ENCODE data around the gene COX4I1. TPM values are rescaled to one million over a fixed set of nuclear protein-coding genes. Genes with fewer than 3 reads are reported as not detected.
"Not testable (repeated sequence)": the region's sequence is repeated elsewhere in the genome, so short reads cannot be mapped to it uniquely, and the experiment has no call there.

The COX4I1 gene
- total RNA-seq, 2 donors from 2014 or later: 1,115 to 1,368 TPM

DNA sequence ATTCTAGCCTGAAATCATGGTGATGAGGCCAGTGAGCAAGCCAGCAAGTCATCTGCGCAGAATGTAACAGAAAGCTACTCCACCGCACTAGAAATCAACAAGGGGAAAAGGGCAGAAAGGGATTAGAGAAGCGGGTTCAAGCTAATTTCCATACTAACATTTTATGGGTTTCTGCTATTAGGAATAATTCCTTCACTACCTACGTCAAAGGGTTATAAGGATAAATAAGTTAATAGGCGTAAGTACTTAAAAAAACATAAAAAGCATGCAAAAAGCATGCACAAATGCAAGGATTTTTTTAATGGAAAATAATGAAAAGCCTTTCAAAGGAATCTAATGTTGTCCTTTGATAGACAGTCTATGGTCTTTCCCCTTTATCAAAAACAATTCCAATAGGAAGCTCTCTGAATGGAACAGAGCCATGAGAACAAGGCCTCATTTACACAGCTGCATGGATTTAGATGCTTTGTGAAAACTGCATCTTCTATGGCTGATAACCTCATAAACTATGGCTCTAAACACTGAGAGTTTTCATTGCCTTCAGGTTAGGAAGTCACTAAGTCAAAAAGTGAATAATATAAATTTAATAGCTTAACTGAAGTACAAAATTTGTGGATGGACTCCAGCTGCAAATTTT is 5.7 kb upstream of the COX4I1 start:
- ATAC-seq: no peak
- DNase-seq: no peak
- intact Hi-C loops (cut with DNase I, micrococcal nuclease): no loop called here

DNA sequence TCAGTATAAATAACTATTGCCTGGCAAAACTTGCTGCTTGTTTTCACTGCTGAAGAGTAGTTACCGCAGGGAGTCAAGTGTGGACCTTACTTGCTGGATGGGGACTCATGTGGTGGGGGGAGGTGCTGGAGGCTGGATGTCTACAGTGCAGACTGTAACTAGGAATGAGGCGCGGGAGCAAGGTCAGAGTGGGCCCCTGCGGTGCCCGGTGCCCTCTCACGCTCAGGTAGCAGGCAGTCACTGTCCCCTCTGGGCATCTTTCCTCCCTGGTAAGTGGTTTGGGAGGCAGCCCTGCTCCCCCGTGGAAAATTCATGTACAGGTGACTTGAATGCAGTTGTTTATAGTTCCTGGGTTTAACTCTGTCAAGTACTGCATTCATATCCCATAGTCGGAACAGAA is 4.8 kb upstream of the COX4I1 start:
- DNase-seq (no peak), ATAC-seq (no peak)
- intact Hi-C loops (cut with DNase I, micrococcal nuclease): no loop called here

DNA sequence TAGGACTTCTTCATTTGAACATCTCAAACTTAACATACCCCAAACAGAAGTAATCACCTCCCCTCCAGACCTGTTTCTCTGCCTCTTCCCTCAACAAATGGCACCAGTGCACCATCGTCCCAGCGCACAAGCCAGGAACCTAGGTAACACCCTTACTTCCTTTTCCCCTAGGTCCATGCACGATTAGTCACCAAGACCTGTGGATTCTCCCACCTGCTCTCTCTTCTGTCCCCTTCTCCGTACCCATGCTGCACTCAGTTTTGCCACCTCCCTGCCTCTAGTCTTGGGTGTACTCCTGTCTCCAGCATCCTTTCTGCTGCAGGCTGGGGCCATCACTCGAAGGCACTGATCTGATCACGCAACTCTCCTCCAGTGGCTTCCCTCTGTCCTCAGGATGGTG is 3.3 kb upstream of the COX4I1 start:
- ATAC-seq: no peak
- intact Hi-C loops (cut with DNase I, micrococcal nuclease): no loop called here

DNA sequence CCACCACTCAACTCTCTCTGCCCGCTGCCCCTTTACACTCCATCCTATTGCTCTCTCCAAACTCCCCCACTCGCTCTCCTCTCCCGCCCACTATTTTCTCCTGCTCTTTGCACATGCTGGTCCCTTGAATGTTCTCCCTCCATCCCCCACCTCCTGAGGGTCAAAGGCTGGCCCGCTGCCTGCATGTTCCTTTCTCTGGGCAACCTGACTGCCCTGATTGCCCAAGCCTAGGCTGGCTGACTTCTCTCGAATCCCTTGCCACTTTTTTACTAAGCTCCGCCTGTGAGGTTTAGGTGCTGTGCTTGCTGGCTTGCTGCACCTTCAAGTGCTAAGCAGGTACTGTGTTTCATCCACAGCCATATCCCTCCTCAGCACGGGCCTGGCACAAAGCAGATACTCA is 2.9 kb upstream of the COX4I1 start:
- no peak for ATAC-seq
- intact Hi-C loops (cut with DNase I, micrococcal nuclease): no loop called here
- no peak for DNase-seq

More for the DNA sequence above, 3.3 kb upstream of the COX4I1 start:
- no peak for DNase-seq

DNA sequence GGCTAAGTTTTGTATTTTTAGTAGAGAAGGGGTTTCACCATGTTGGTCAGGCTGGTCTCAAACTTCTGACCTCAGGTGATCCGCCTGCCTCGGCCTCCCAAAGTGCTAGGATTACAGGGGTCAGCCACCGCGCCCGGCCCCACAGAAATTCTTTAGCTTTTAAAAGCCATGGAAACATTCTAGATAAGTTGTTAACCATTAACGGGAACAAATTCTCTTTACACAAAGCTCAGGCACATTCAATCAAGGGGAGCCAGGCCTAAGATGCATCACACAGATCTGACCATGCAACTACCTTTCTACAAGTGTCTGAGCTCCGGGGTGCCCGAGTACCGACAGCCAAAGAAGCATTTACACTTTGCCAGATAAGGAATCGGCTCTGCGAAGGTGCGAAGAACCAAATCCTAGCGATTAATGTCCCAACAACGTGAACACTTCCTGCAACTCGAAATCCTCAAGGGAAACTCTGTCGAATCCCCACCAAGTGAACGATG is 1.2 kb upstream of the COX4I1 start:
- ATAC-seq (no peak), DNase-seq (no peak)
- intact Hi-C loops (cut with DNase I, micrococcal nuclease): no loop called here

DNA sequence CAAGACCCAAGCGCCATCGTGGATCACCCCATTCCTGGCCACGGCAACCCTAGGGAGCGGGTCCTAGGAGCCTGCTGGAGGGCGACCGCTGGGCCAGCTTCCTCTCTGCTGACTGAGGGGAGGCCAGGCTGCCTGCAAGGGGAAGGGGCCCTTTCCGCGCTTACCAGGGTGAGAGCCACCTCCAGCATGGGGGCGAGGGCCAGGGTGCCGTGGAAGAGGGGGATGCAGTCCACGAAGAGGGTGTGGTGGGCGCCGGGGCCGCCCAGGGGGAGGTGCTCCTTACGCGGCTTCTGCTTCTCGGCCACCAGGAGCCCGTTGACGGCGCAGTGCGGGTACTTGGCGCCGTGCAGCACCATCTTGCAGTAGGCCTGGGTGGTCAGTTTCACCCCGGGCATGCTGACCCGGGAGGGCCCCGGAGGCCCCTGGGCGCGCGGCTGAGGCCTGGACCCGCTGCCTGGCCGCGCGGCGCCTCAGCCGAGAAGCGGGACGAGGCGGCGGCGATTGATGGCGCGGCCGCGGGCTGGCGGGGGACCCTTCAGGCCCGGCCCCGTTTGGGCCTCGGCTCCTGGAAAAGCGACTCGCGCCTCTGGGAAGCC is 496 bp upstream of the COX4I1 start:
- intact Hi-C loops (cut with DNase I, micrococcal nuclease): no loop called here
- DNase-seq: peak; percentile 42 to 47
- ATAC-seq: peak; percentile 28

DNA sequence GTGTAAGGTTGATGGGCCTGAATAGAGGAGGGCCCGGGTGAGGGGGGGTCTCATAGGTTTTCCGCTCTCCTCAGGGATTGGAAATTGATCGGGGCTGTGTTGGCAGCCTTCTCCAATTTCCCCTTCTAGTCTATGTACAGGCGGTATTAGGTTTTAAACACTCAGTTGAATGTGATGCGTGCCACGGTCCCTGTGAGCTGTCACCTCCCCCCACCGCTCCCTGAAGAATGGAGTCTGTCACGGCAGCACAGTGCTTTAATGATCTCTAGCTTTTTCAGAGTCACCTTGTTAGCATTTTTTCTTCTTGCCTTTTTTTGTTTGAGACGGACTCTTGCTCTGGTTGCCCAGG is 800 bp downstream of the COX4I1 start:
- intact Hi-C loops (cut with DNase I, micrococcal nuclease): no loop called here
- ATAC-seq (peak; percentile 24), DNase-seq (no peak)

DNA sequence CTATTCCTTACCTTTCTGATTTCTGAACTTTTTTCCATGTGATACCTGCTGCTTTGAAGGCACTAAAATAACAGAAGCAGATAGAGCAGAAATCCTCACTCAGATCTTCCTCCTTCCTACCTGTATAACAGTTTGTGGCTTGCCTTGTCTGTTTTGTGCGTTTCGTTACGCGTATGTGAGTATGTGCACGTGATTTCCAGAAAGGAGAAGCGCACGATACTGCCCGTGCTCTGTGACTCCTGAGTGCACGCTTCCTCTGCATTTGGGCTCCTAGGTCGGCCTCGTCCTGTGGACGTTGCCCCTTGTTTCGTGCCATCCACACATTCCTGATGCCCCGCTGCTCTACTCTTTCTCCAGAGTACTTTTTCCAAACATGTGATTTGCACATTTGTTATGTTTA is 4.1 kb downstream of the COX4I1 start:
- DNase-seq (peak in 1 of 2 donors; percentile 5), ATAC-seq (no peak)
- intact Hi-C loops (cut with DNase I, micrococcal nuclease): no loop called here

DNA sequence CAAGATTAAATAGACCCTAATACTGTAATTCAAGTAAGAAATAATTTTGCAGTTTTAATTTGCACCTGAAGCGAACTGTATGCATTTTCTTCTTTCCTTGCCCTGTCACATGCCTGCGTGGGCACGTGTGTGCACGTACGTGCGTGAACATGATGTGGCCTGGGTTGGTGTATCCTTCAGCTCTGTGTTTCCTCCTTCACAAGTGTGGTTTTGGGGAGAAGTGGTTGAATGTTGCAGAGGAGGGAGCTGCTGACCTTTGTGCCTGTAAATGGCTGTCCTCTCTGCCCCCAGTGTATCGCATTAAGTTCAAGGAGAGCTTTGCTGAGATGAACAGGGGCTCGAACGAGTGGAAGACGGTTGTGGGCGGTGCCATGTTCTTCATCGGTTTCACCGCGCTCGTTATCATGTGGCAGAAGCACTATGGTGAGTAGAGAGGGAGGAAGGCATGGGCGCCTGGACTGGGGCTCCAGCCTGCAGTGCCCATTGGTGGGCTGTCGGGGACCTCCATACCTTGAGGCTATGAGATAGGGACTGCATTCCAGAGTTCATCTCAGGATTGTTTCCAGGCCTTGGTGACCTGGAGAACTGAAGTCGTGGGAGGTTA is 6.0 kb downstream of the COX4I1 start:
- intact Hi-C loops (cut with DNase I, micrococcal nuclease): no loop called here
- DNase-seq (no peak), ATAC-seq (no peak)

DNA sequence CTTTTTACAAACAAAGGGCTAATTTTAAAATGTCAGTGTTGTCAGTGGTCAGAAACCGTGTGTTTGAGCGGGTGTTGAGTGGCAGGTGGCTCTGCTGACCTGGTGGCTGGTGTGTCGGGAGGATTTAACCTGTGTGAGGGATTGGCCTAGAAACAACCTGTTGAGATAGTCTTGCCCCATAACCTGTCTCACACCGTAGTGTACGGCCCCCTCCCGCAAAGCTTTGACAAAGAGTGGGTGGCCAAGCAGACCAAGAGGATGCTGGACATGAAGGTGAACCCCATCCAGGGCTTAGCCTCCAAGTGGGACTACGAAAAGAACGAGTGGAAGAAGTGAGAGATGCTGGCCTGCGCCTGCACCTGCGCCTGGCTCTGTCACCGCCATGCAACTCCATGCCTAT is 7.0 kb downstream of the COX4I1 start:
- intact Hi-C loops (cut with DNase I, micrococcal nuclease): no loop called here
- DNase-seq (no peak), ATAC-seq (no peak)

DNA sequence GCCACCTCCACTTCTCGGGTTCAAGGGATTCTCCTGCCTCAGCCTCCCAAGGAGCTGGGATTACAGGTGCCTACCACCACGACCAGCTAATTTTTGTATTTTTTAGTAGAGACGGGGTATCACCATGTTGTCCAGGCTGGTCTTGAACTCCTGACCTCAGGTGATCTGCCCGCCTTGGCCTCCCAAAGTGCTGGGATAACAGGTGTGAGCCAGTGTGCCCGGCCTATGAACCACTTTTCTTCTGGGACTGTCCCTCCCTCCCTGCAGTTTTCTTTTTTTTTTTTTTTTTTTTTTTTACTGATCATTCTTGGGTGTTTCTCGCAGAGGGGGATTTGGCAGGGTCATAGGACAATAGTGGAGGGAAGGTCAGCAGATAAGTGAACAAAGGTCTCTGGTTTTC is 7.8 kb downstream of the COX4I1 start:
- intact Hi-C loops (cut with DNase I, micrococcal nuclease); DNase-seq; ATAC-seq: not testable (repeated sequence)

DNA sequence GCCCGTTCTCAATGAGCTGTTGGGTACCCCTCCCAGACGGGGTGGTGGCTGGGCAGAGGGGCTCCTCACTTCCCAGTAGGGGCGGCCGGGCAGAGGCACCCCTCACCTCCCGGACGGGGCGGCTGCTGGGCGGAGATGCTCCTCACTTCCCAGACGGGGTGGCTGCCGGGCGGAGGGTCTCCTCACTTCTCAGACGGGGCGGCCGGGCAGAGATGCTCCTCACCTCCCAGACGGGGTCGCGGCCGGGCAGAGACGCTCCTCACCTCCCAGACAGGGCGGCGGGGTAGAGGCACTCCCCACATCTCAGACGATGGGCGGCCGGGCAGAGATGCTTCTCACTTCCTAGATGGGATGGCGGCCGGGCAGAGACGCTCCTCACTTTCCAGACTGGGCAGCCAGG is 8.6 kb downstream of the COX4I1 start:
- intact Hi-C loops (cut with DNase I, micrococcal nuclease); DNase-seq: not testable (repeated sequence)

DNA sequence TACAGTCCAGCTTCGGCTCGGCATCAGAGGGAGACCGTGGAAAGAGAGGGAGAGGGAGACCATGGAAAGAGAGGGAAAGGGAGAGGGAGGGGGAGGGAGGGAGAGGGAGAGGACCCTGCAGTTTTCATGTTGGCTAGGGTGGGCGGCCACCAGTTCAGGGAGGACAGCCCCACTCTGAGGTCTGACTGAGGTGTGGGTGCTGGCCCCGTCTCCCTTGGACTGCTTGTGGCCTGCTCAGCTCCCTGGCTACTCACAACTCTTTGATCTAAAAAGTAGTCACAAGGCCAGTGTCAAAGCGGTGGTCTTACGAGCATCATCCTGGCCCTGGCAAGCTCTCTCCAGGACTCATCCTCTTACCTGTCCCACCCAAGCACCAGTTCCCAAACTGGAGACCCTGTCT is 9.4 kb downstream of the COX4I1 start:
- no peak for ATAC-seq
- no peak for DNase-seq
- intact Hi-C loops (cut with DNase I, micrococcal nuclease): no loop called here

More for the DNA sequence above, 8.6 kb downstream of the COX4I1 start:
- ATAC-seq: not testable (repeated sequence)

DNA sequence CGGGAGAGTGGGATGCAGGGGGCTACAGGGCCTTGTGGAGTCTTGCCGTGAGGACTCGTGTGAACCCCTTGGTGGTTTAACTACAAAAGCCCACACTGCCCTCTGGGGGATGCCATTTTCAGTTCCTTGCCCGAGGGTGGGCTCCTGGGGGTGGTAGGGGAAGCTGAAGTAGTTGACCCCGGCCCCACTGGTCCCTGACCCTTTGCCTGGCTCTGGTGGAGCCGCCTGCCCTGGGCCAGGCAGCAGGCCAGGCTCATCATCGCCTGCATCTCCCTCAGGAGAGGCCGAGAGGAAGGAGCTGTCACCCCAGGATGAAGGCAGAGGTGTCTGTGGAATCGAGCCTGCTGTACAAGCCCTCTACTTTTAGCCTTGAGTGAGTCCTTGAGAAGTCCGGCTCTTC is 10.2 kb downstream of the COX4I1 start:
- intact Hi-C loops (cut with DNase I, micrococcal nuclease): no loop called here
- ATAC-seq (no peak), DNase-seq (no peak)

DNA sequence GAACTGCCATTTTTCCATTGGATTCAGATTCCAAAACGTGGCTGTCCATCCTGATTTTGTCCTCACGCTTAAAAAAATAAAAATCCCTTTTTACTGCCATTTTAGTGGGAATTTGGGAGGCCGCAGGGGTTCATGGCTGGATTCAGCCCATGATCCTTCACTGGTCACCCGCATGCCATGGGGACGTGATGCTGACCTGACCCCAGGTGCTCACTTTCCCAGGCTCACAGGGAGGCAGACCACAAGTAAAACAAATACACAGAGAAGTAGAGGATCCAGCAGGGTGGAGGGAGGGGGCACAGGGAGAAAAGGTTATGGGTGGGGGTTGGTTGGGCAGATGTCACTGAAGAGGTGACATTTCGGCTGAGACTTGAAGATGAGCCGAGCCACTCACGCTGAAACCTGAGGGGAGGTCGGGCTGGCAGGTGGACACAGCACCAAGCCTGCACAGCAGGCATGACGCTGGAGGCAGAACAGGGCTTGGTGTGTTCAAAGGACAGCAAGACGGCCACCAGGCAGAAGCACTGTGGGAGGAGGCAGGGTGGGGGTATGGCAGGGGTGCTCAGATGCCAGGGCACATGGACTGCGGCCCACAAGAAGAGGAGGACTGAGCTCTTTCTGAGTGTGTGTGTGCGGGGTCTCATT is 10.7 kb downstream of the COX4I1 start:
- ATAC-seq (peak; percentile 21), DNase-seq (no peak)
- intact Hi-C loops (cut with DNase I, micrococcal nuclease): no loop called here

DNA sequence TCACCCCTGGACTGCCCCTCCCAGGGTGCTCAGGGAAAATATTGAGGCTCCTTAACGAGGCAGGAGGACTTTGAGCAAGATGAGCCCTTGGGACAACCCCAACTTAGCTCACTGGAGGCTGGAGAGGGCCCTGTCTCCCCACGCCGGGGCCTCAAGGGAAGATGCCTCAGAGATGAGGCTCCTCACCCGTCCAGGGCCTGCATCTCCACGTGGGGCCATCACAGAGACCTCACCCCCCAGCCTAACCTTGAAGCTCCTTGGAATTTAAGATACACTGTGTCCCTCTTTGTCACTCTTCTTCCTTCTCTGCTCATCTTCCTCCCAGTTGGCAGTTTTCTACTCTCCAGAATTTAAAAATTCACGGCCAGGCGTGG is 11.2 kb downstream of the COX4I1 start:
- intact Hi-C loops (cut with DNase I, micrococcal nuclease): no loop called here
- peak; percentile 4 for ATAC-seq
- DNase-seq: no peak

DNA sequence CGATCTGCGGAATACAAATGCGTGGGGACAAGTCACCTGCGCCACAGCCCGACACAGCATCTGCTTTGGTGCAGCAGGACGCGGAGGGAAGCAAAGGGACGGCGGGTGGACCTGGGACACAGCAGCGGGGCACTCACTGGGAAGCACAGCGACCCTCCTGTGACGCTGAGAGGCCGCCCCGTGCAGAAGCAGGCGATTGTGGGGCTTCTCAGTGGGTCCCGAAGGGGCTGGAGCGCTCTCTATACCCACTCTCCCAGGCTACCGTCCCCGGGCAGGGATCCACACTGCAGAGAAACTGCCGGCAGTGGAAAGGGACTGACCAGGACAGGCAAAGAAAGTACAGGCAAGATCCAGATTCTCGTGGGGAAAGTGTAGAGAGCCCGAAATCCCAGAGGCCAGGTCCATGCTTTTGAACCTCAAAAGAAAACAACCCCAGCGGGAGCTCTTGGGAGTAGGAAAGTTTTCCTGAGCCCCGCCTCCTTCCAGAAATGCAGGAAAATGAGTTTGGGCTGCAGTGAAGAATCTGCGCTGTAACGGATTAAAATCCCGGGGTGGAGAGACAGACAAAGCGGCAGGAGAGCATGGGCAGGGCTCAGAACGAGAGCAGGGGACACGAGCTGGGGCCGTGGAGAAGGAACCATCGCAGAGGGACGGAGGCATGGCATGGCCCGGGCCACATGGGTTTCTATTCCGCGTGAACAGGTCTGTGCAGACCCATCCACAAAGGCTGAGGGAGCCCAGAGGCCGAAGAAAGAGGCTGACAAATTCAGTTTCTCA is 12.7 kb downstream of the COX4I1 start:
- intact Hi-C loops (cut with DNase I, micrococcal nuclease): no loop called here
- ATAC-seq: no peak
- DNase-seq: no peak

DNA sequence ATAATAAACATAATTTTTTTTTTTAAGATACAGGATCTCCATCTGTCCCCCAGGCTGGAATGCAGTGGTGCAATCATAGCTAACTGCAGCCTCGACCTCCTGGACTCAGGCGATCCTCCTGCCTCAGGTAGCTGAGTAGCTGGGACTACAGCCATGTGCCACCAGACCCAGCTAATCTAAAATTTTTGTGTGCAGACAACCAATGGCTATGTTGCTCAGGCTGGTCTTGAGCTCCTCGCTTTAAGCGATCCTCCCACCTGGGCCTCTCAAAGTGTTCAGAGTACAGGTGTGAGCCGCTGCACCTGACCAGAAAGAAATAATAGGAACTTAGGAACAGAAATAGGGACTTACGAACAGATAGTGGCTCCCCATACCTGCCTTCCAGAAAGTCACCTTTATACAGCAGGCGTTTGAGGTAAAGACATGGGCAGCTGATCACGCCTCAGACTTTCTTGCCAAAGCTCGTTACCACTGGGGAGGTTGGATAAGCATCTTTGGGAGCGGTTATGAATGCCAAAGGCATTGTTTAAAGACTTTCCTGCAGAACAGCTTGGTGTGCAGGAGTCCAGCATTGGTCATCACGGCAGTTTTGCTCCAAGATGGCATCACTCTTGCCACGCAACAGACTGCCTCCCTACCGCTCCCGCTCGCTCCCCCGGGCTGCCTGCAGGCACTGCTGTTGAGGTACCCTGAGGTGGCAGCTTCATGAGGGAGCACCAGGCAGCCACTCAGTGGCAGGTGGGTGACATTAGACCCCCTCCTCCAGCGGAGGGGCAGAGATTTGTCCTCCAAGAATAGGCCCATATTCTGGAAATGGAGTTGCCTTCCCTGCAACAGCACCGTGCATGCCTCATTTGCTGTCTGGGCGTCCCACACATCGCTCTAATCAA is 13.6 kb downstream of the COX4I1 start:
- ATAC-seq (no peak), DNase-seq (no peak)
- intact Hi-C loops (cut with DNase I, micrococcal nuclease): no loop called here

Measured in left colon (tissue), 2 donors.